Measurements from ENCODE around the gene FAM83C.
"Not testable (repeated sequence)": the region's sequence is repeated elsewhere in the genome, so short reads cannot be mapped to it uniquely, and the experiment has no call there.

The FAM83C gene

GRCh38 chr20:35267092-35267491, 25.1 kb downstream of the FAM83C start:
- no peak for DNase-seq (ENCODE audit: low read depth)

- DNase-seq (ENCODE audit: low read depth): no peak
Measured at GRCh38 chr20:35264755-35265154, 27.5 kb downstream of the FAM83C start.

DNA sequence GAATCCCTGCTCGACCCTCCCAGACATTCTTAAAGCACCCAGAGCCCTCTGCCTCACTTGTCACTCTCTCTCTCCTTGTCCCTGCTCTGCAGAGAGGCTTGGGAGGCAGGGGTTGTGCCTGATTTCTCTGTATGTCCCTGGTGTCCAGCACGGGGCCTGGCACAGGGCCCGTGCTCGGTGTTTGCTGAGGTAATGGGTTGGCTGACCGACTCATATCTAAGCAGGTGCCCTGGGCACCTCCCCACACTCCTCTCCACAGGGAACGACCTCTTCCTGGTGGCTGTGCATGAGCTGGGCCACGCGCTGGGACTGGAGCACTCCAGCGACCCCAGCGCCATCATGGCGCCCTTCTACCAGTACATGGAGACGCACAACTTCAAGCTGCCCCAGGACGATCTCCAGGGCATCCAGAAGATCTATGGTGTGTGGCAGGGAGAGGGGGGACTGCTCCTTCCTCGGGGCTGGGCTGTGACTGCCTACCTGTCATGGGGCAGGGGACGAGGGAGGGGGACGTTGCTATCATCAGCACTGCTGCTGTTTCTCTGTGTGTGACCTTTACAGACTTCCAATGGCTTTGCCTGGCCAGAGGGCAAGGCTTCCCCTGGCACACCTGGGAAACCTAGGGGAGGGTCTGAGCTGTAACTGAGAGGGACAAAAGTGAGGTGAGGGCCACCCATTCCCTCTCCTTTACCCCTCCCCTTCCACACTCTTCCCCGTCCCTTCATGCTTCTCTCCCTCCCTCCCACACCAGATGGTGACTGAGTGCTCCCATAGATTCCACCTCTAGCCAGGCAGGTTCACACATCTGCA, 28.5 kb downstream of the FAM83C start:
- DNase-seq (ENCODE audit: low read depth): no peak

DNA sequence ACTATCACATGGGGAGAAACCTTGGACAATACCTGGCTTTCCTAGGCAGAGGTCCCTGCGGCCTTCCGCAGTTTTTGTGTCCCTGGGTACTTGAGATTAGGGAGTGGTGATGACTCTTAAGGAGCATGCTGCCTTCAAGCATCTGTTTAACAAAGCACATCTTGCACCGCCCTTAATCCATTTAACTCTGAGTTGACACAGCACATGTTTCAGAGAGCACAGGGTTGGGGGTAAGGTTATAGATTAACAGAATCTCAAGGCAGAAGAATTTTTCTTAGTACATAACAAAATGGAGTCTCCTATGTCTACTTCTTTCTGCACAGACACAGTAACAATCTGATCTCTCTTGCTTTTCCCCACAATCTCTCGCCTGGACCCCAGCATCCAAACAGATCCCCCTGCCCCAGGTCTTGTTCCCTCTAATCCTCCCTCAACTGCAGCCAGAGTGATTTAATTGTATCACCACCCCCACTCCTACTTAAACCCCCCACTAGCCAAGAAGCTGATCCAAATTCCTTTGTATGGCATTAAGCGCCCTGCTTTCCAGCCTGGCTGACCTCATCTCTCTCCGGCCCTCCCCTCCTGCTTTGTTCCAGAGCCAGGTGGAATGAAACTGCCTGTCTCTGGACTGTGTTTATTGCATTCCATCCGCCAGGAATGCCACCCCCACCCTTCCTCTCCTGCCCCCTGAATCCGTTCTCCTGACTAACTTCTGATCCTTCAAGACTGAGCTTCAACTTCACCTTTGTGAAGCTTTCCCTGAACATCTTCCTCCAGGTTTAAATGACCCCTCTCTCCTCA, 29.3 kb downstream of the FAM83C start:
- not testable (repeated sequence) for DNase-seq (ENCODE audit: low read depth)

DNA sequence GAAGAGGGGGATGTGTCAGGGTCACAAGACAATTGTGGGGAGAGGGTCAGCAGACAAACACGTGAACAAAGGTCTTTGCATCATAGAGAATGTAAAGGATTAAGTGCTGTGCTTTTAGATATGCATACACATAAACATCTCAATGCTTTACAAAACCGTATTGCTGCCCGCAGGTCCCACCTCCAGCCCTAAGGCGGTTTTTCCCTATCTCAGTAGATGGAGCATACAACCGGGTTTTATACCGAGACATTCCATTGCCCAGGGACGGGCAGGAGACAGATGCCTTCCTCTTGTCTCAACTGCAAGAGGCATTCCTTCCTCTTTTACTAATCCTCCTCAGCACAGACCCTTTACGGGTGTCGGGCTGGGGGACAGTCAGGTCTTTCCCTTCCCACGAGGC, 29.9 kb downstream of the FAM83C start:
- DNase-seq (ENCODE audit: low read depth): not testable (repeated sequence)

- DNase-seq (ENCODE audit: low read depth): no peak
Measured at GRCh38 chr20:35260426-35260825, 31.8 kb downstream of the FAM83C start.

DNA sequence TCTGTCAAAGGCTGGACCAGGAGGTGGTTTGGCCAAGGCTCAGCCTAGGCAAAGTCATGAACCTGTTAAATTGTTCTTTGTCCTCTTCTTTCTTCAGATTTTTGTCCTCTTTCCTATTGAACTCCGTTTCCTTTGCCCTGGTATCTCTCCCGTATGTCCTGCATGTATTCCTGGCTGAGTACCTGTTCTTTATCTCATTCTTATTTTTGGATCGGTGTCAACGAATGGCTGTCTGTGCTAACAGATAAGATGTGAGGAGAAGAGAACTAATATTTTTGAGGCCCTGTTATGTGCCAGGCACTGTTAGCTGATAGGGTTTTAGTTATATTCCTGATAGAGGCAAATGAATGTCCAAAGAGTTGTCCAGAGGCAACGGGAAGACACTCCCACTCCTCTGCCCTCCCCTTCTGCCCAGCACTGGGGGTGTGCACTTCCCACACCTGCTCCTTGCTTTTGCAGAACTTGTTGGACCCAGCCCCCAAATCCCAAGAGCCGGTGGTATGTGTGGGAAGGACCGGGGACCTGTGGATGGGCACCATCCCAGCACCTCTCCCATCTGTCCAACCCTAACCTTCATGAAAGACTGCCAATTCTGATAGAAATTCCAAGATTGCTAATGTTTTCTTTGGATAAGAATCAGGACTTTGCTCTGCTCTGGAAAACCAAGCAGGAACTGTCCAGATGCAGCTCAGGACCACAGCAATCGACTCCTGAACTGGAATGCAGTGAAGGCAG, 34.9 kb downstream of the FAM83C start:
- DNase-seq (ENCODE audit: low read depth): no peak

DNA sequence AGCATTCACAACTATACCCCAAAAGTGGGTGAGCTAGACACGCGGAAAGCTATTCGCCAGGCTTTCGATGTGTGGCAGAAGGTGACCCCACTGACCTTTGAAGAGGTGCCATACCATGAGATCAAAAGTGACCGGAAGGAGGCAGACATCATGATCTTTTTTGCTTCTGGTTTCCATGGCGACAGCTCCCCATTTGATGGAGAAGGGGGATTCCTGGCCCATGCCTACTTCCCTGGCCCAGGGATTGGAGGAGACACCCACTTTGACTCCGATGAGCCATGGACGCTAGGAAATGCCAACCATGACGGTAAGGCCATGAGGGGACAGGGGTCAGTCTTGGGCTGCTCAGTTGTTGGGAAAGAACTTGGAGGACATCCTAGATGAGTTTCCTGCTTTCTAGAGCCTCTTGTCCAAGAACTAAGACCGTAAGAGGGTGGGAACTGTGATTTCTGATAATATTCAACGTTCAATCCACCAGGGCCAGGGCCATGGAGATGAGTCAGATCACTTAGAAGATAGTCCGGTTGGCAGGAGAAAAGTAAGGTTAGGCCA, 37.7 kb downstream of the FAM83C start:
- DNase-seq (ENCODE audit: low read depth): no peak

DNA sequence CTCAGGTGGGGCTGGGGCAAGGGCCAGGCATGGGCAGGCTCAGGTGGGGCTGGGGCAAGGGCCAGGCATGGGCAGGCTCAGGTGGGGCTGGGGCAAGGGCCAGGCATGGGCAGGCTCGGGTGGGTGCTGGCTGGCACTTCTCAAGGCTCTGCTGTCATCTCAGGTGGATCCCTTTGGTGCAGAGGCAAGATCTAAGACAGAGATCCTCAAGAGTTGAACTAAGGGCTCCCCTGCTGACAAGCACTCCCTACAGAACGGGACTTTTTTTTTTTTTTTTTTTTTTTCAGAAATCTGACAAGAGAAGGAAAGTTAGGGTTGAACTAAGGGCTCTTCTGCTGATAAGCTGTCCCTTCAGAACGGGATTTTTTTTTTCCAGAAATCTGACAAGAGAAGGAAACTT, 39.2 kb downstream of the FAM83C start:
- DNase-seq (ENCODE audit: low read depth): no peak

- DNase-seq (ENCODE audit: low read depth): not testable (repeated sequence)
Measured at GRCh38 chr20:35252598-35252997, 39.6 kb downstream of the FAM83C start.

DNA sequence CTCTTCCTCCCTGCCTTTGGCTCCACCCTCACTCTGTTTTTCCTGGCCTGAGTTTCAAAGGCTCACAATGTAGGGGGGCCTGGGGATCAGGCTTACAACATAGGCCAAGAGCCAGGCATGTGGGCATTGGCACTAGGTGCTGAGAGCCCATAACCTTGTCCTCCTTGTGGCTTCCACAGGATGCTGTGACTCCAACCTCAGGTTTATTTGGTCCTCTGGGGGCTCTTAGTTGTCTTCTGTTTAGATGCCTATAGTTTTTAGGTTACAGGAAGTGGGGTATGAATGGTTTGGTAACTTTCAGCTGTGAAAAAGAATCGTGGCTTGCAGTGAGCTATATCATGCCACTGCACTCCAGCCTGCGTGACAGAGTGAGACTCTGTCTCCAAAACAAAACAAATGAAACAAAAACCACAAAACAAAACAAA, 40.2 kb downstream of the FAM83C start:
- no peak for DNase-seq (ENCODE audit: low read depth)

- DNase-seq (ENCODE audit: low read depth): no peak
Measured at GRCh38 chr20:35251613-35251940, 40.6 kb downstream of the FAM83C start.

- DNase-seq (ENCODE audit: low read depth): no peak
Measured at GRCh38 chr20:35248641-35249475, 43.4 kb downstream of the FAM83C start.

DNA sequence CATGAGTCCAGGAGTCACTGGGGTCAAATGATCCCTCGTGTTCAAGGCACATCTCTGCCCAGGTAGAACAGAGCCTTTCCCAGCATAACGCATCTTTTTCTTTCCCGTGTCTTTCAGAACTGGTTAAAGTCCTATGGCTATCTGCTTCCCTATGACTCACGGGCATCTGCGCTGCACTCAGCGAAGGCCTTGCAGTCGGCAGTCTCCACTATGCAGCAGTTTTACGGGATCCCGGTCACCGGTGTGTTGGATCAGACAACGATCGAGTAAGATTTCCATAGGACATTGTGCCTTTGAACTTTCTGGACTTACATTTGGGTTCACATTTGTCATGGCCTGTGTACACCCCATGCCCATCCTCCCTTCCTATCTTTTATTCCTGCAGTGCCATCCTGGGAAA, 45.5 kb downstream of the FAM83C start:
- no peak for DNase-seq (ENCODE audit: low read depth)

GRCh38 chr20:35243986-35244385, 48.2 kb downstream of the FAM83C start:
- no peak for DNase-seq (ENCODE audit: low read depth)

DNA sequence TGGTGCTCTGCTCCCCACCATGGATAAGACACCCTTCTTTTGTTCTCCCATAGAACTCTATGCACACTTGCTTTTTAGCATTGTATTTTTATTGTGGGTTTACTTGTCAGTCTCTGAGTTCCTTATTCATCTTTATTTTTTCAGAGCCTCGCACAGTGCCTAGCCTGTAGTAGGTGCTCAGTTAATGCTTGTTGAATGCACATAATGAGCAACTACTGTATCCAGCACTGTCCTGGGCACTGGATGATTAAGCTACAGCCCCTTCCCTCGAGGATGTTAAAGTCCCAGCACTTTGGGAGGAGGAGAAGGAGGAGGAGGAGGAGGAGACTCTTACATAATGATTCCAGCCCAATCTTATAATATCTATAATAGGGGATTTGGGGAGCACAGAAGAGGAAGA, 48.9 kb downstream of the FAM83C start:
- DNase-seq (ENCODE audit: low read depth): no peak

DNA sequence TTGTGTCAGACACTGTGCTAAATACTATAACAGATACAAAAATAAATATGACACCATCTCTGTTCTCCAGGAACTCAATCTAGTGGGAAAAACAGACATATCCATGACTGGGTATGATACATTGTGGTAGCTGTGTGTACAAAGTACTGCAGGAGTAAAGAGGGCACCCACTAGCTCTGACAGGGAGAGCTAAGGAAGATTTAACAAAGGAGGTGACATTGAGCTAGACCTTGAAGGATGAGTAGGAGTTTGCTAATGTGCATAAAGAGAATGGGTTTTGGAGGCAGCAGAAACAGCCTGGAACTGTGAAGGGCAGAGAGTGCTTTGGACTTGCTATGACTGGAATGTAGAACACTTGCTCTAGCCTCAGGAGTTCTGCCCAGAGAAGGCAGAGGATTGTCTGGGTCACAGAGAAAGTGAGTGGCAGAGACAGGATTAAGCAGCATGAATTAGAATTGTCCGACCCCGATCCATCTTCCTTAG, 51.4 kb downstream of the FAM83C start:
- no peak for DNase-seq (ENCODE audit: low read depth)

- DNase-seq (ENCODE audit: low read depth): no peak
Measured at GRCh38 chr20:35240083-35240810, 52.0 kb downstream of the FAM83C start.

DNA sequence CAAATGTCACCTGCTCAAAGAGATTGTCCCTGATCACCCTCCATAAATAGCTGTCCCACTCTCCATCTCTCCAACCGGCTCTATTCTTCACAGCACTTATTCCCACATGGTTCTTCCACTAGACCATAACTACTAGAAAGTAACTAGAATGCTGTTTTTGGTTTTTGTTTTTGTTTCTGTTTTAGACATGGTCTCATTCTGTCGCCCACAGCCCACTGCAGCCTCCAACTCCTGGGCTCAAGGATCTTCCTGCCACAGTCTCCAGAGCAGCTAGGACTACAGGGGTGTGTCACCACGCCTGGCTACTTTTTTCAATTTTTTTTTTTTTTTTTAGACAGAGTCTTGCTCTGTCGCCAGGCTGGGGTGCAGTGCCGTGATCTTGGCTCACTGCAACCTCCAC, 53.5 kb downstream of the FAM83C start:
- no peak for DNase-seq (ENCODE audit: low read depth)

- DNase-seq (ENCODE audit: low read depth): no peak
Measured at GRCh38 chr20:35238170-35238569, 54.1 kb downstream of the FAM83C start.

DNA sequence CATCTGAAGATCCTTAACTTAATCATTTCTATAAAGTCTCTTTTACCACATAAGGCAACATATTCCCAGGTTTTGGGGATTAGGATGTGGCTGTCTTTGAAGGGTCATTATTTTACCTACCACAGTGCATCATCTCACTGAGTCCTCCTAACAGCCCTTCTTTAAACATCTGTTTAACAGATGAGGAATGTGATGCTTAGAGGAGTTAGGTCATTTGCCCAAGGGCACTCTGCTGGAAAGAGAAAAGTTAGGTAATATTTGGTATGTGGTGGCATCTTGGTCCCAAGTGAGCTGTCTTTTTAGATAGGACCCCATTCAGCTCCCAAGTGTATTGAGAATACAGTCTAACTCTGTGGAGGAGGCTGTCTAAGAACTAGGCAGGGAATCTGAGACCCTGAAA, 54.7 kb downstream of the FAM83C start:
- no peak for DNase-seq (ENCODE audit: low read depth)
